Measurements from ENCODE around the gene TMEM132D. TPM values are rescaled to one million over a fixed set of nuclear protein-coding genes. Genes with fewer than 3 reads are reported as not detected.

Gene TMEM132D
- total and polyA plus RNA-seq, 2 of the 8 experiments (the other 6 are each of a cell fraction or from before 2014, with no cell fraction given), result 3.5 to 10.1 TPM

DNA sequence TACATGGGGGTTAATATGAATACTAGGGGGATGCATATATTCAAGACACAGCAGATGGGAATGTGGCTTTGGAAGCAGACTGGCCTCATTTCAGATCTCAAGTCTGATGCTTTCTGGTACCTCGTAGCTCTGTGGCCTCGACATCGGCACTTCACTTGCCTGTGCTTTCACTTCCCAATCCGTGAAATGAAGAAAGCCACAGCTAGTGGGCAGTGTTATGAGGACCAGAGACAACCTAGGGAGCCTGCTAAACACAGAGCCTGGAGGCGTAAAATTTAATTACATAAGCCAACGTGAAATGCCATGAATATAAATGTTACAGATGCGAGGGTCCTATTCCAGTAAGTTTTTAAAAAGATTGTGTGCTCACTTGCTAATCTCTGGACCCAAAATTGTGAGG is 286.0 kb downstream of the TMEM132D start:
- Histone ChIP-seq H2AK5ac (ENCODE audit: low read depth, low read length) (no peak overlapping the region), H2AFZ (ENCODE audit: low read length) (no peak overlapping the region), H3K79me2 (ENCODE audit: control insufficient read depth in 1 of 2, insufficient read depth in 2 of 2, low read length in 2 of 2) (no peaks in the 10 kb centered on the region; a peak in 1 of 4 replicates), H3K4me2 (ENCODE audit: insufficient read depth in 1 of 2, low read depth in 2 of 2, low read length in 2 of 2) (no peak overlapping the region), H4K91ac (replicated peaks; ENCODE audit: insufficient read length, low read length) (no peak overlapping the region), H2BK20ac (ENCODE audit: low read length) (no peak overlapping the region), H3K27ac (ENCODE audit: low read depth, low read length) (no peak overlapping the region), H3K14ac (ENCODE audit: insufficient read length) (no peak overlapping the region), H4K8ac (ENCODE audit: extremely low read depth, insufficient read depth, low read length) (no peak overlapping the region), H3K4ac (replicated peaks; ENCODE audit: insufficient read length, low read depth, low read length) (no peak overlapping the region), H2BK12ac (ENCODE audit: low read depth, low read length) (no peak overlapping the region), H3K4me3 (ENCODE audit: extremely low read depth in 1 of 4, insufficient read depth in 2 of 4, low read depth in 3 of 4, low read length in 4 of 4) (no peak overlapping the region), H4K20me1 (replicated peaks in 1 of 2; ENCODE audit: control insufficient read depth in 1 of 2, insufficient read depth in 2 of 2, low read length in 2 of 2) (no peaks in the 10 kb centered on the region), H2BK15ac (ENCODE audit: low read length) (no peak overlapping the region), H3K56ac (replicated peaks; ENCODE audit: insufficient read length, low read depth, low read length) (no peak overlapping the region), H3K23ac (ENCODE audit: insufficient read length) (no peak overlapping the region), H3K4me1 (replicated peaks in 1 of 4; ENCODE audit: control insufficient read depth in 3 of 4, insufficient read depth in 4 of 4, low read length in 3 of 4) (no peaks in the 10 kb centered on the region), H4K5ac (ENCODE audit: insufficient read length, low read depth, low read length) (no peak overlapping the region), H3K9ac (replicated peaks in 1 of 4; ENCODE audit: extremely low read depth in 1 of 4, low read depth in 3 of 4, low read length in 3 of 4) (no peak overlapping the region), H3K27me3 (replicated peaks in 1 of 4; ENCODE audit: control insufficient read depth in 3 of 4, extremely low read depth in 1 of 4, insufficient read depth in 3 of 4, low read length in 3 of 4) (no peaks in the 10 kb centered on the region), H2BK120ac (replicated peaks; ENCODE audit: low read depth, low read length) (no peak overlapping the region), H3K18ac (ENCODE audit: extremely low read depth, low read length) (no peak overlapping the region), H3K36me3 (ENCODE audit: control insufficient read depth in 2 of 4, insufficient read depth in 4 of 4, low read length in 3 of 4) (no peaks in the 10 kb centered on the region), H2BK5ac (ENCODE audit: low read depth, low read length) (no peak overlapping the region), H3K9me3 (ENCODE audit: insufficient read depth in 2 of 2, low read depth in 1 of 2, low read length in 1 of 2) (0 out of 4 replicates have a peak, but pooled peaks cover 0 to 3% of the 10 kb centered on the region in 2 experiments), H3K79me1 (ENCODE audit: low read depth, low read length) (no peaks in the 10 kb centered on the region; the same call in 1 of the 2 replicates), H3K23me2 (ENCODE audit: low read depth, low read length) (no peaks in the 10 kb centered on the region)
- DNase-seq (ENCODE audit: low read depth in 1 of 2, low spot score in 2 of 2), result no peak
- FAIRE-seq, result no peak
- 90% methylated on average over 7 of the region's 7 CpGs; no CpG with 5 or more reads in 1 of the 2 experiments for WGBS, 2 experiments (ENCODE audit: extremely low coverage in 1 of 2, insufficient coverage in 1 of 2, insufficient read length in 1 of 2, insufficient replicate concordance in 2 of 2, low coverage in 1 of 2, low lambda C conversion rate in 2 of 2, missing lambda C conversion rate in 1 of 2)
- TF ChIP-seq SIRT6 (IDR thresholded peaks at IDR 0.05; ENCODE audit: low read length), result no peak
- TF ChIP-seq CTCF (IDR thresholded peaks at IDR 0.05; ENCODE audit: control extremely low read depth in 1 of 3, insufficient read depth in 1 of 3, low read depth in 1 of 3, low read length in 3 of 3), result peak in 2 of 3 experiments; percentile 30; a peak in 3 of 4 replicates
- TF ChIP-seq RAD21 (IDR thresholded peaks at IDR 0.05 in 1 of 2, conservative IDR thresholded peaks at IDR 0.05 in 1 of 2; ENCODE audit: low read depth in 2 of 2, low read length in 2 of 2), result peak; percentile 12 to 32; a peak in 2 of 4 replicates
- POLR2A ChIA-PET (ENCODE audit: partially characterized antibody), result interaction anchor here (0.6 kb wide), 1 partner anchor 286 kb away, joined by 3 read pairs; the partner anchor contains the start of gene TMEM132D
- CTCF ChIA-PET (ENCODE audit: partially characterized antibody), result interaction anchor here (0.7 kb wide), 1 partner anchor 38 kb away, joined by 3 read pairs; no protein-coding TSS in a partner anchor

Data from H1 (cell line).